ENCODE results near the gene ALLC.

DNA sequence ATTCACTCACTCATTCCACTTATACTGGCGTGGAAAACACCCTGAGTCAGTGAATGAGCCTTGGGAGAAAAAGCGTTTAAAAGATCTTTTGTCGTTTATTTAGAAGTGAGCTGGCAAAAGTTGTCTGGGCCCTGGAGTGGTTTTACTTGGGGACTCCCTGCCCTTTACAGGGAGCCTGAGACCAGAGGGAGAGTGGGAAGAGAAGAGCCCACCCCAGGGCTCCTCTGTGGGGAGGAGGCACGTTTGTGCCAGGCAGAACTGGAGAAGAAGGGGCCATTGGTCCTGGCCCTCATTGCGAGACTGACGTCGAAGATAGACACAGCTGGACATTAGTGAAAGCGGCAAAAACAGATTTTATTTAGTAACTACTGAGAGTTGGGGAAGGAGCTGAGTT, 71.1 kb downstream of the ALLC start:
- TF ChIP-seq POLR2A (IDR thresholded peaks at IDR 0.05), result no peak
- TF ChIP-seq, protein P1, sequence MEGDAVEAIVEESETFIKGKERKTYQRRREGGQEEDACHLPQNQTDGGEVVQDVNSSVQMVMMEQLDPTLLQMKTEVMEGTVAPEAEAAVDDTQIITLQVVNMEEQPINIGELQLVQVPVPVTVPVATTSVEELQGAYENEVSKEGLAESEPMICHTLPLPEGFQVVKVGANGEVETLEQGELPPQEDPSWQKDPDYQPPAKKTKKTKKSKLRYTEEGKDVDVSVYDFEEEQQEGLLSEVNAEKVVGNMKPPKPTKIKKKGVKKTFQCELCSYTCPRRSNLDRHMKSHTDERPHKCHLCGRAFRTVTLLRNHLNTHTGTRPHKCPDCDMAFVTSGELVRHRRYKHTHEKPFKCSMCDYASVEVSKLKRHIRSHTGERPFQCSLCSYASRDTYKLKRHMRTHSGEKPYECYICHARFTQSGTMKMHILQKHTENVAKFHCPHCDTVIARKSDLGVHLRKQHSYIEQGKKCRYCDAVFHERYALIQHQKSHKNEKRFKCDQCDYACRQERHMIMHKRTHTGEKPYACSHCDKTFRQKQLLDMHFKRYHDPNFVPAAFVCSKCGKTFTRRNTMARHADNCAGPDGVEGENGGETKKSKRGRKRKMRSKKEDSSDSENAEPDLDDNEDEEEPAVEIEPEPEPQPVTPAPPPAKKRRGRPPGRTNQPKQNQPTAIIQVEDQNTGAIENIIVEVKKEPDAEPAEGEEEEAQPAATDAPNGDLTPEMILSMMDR (IDR thresholded peaks at IDR 0.05), result no peak
